DMS153 treated with DMSO at 0.1 percent for 48 hours (cell line): ENCODE data around the gene CHST1.

Experiments used
- DNase-seq: peaks from one replicate; lab custom pipeline; 2025; ENCODE audit not compliant: unreplicated experiment; lab: John Stamatoyannopoulos, UW

The CHST1 gene

GRCh38 chr11:45660729-45661438, 4.5 kb downstream of the CHST1 start:
- DNase-seq: no peak

GRCh38 chr11:45659818-45660160, 5.6 kb downstream of the CHST1 start:
- DNase-seq: no peak

GRCh38 chr11:45659031-45659817, 6.2 kb downstream of the CHST1 start:
- DNase-seq: no peak

GRCh38 chr11:45658292-45658991, 7.0 kb downstream of the CHST1 start:
- no peak for DNase-seq

- DNase-seq: no peak
These were observed 7.7 kb downstream of the CHST1 start for GRCh38 chr11:45657496-45658260.

GRCh38 chr11:45655831-45656230, 9.6 kb downstream of the CHST1 start:
- no peak for DNase-seq

- peak; percentile 56 for DNase-seq
These were observed 10.1 kb downstream of the CHST1 start for GRCh38 chr11:45655347-45655756.

GRCh38 chr11:45655012-45655283, 10.5 kb downstream of the CHST1 start:
- no peak for DNase-seq

GRCh38 chr11:45654231-45655011, 11.0 kb downstream of the CHST1 start:
- no peak for DNase-seq

GRCh38 chr11:45653277-45653676, 12.1 kb downstream of the CHST1 start:
- no peak for DNase-seq

- no peak for DNase-seq
These were observed 12.6 kb downstream of the CHST1 start for GRCh38 chr11:45652781-45653180.

- DNase-seq: no peak
These were observed 13.3 kb downstream of the CHST1 start for GRCh38 chr11:45651841-45652749.

GRCh38 chr11:45651156-45651555, 14.3 kb downstream of the CHST1 start:
- DNase-seq: no peak

- DNase-seq: no peak
These were observed 15.0 kb downstream of the CHST1 start for GRCh38 chr11:45650166-45651095.

GRCh38 chr11:45649544-45650165, 15.8 kb downstream of the CHST1 start:
- no peak for DNase-seq

GRCh38 chr11:45648931-45649330, 16.5 kb downstream of the CHST1 start:
- no peak for DNase-seq

GRCh38 chr11:45647786-45648185, 17.6 kb downstream of the CHST1 start:
- no peak for DNase-seq

GRCh38 chr11:45647329-45647728, 18.1 kb downstream of the CHST1 start:
- no peak for DNase-seq
